LoVo (cell line): ENCODE results near the gene PNCK.
"Not testable (repeated sequence)": the region's sequence is repeated elsewhere in the genome, so short reads cannot be mapped to it uniquely, and the experiment has no call there.

Source experiments
- DNase-seq: peaks from one replicate; pipeline ENCODE4 v3.0.0-alpha.2; 2016; ENCODE audit warnings: low spot score

The PNCK gene

GRCh38 chrX:153673428-153674218 is at the start of gene PNCK:
Gene PNCK (minus strand): TSS chrX:153673813. CDS start chrX:153673076, 737 bp downstream.
- no peak for DNase-seq

GRCh38 chrX:153722704-153723350 is 49.2 kb upstream of the PNCK start:
- DNase-seq: no peak

GRCh38 chrX:153719701-153720100 is 46.1 kb upstream of the PNCK start:
- DNase-seq: no peak

GRCh38 chrX:153719238-153719637 is 45.6 kb upstream of the PNCK start:
- no peak for DNase-seq

- no peak for DNase-seq
Observed at GRCh38 chrX:153717445-153717844, 43.8 kb upstream of the PNCK start.

- DNase-seq: no peak
Observed at GRCh38 chrX:153714256-153714655, 40.6 kb upstream of the PNCK start.

GRCh38 chrX:153709726-153710674 is 36.4 kb upstream of the PNCK start:
- DNase-seq: no peak

GRCh38 chrX:153708415-153708814 is 34.8 kb upstream of the PNCK start:
- peak; percentile 57 for DNase-seq

- no peak for DNase-seq
Observed at GRCh38 chrX:153707406-153707805, 33.8 kb upstream of the PNCK start.

GRCh38 chrX:153706799-153707198 is 33.2 kb upstream of the PNCK start:
- DNase-seq: no peak

- not testable (repeated sequence) for DNase-seq
Observed at GRCh38 chrX:153705403-153706060, 31.9 kb upstream of the PNCK start.

- not testable (repeated sequence) for DNase-seq
Observed at GRCh38 chrX:153704631-153705402, 31.2 kb upstream of the PNCK start.

- DNase-seq: no peak
Observed at GRCh38 chrX:153704021-153704526, 30.5 kb upstream of the PNCK start.

GRCh38 chrX:153703036-153703370 is 29.4 kb upstream of the PNCK start:
- DNase-seq: no peak

GRCh38 chrX:153702336-153703035 is 28.9 kb upstream of the PNCK start:
- DNase-seq: no peak

GRCh38 chrX:153701706-153702105 is 28.1 kb upstream of the PNCK start:
- DNase-seq: no peak

- DNase-seq: no peak
Observed at GRCh38 chrX:153700967-153701366, 27.4 kb upstream of the PNCK start.

- DNase-seq: no peak
Observed at GRCh38 chrX:153700376-153700945, 26.8 kb upstream of the PNCK start.

GRCh38 chrX:153699784-153700371 is 26.3 kb upstream of the PNCK start:
- not testable (repeated sequence) for DNase-seq
